K562 (cell line): ENCODE data around the gene WDR64. TPM values are rescaled to one million over a fixed set of nuclear protein-coding genes. Genes with fewer than 3 reads are reported as not detected.

ENCODE experiments used
- ATF7 ChIP-seq: fragments of 450-650 bp; IDR thresholded peaks from 2 replicates; pipeline ENCODE4 v1.7.1; 2014; ENCODE audit warnings: mild to moderate bottlenecking, moderate library complexity
- BRCA1 ChIP-seq, 2 experiments: fragments of 450-650 bp in 1 of 2; sonication (generic) in 1 of 2; formaldehyde crosslinking in 1 of 2; IDR thresholded peaks; 2 replicates each; pipeline versions ENCODE4 v1.5.0 to v1.6.1; 2017 to 2020; ENCODE audit warnings: mild to moderate bottlenecking in 1 of 2, missing genetic modification reagents in 1 of 2
- ELK1 ChIP-seq: sonication (generic); formaldehyde crosslinking; IDR thresholded peaks from 2 replicates; pipeline ENCODE4 v1.8.1; 2022; ENCODE audit warnings: missing genetic modification reagents
- FOXJ2 ChIP-seq: fragments of 200-800 bp; sonication (Bioruptor generic); IDR thresholded peaks from 2 replicates; pipeline ENCODE4 v1.6.1; 2016; ENCODE audit warnings: missing genetic modification characterization, missing compliant biosample characterization
- JUND ChIP-seq, 2 experiments: IDR thresholded peaks; 2 replicates in 1 of 2; 3 replicates in 1 of 2; pipeline ENCODE4 v1.6.1; 2011; ENCODE audit warnings: borderline replicate concordance in 2 of 2, low read depth in 2 of 2, low read length in 2 of 2, improper control_type of control experiment in 1 of 2, missing biosample characterization in 1 of 2, missing genetic modification characterization in 1 of 2, missing genetic modification reagents in 1 of 2
- LEF1 ChIP-seq: fragments of 450-650 bp; IDR thresholded peaks from 2 replicates; pipeline ENCODE4 v1.6.1; 2016; ENCODE audit warnings: mild to moderate bottlenecking
- MCM2 ChIP-seq: fragments of 450-650 bp; IDR thresholded peaks from 2 replicates; pipeline ENCODE4 v1.6.1; 2017; ENCODE audit warnings: low read depth, mild to moderate bottlenecking
- MNT ChIP-seq, 2 experiments: fragments of 450-650 bp; conservative IDR thresholded peaks; 2 replicates each; pipeline ENCODE4 v1.6.1; 2017; ENCODE audit warnings: mild to moderate bottlenecking in 2 of 2, moderate library complexity in 2 of 2
- MYC ChIP-seq, 2 experiments: fragments of 250-450 bp in 1 of 2; sonication (Bioruptor Pico) in 1 of 2; IDR thresholded peaks; 2 replicates each; pipeline versions ENCODE4 v1.5.1 to v1.6.1; 2012 to 2021; ENCODE audit warnings: low read depth in 2 of 2, borderline replicate concordance in 1 of 2, improper control_type of control experiment in 1 of 2, low read length in 1 of 2, mild to moderate bottlenecking in 1 of 2, moderate library complexity in 1 of 2
- NFIC ChIP-seq: fragments of 450-650 bp; IDR thresholded peaks from 2 replicates; pipeline ENCODE4 v1.6.1; 2017; ENCODE audit warnings: mild to moderate bottlenecking, inconsistent platforms
- NONO ChIP-seq, 2 experiments: fragments of 200-400 bp in 1 of 2; fragments of 450-650 bp in 1 of 2; formaldehyde crosslinking in 1 of 2; IDR thresholded peaks; 2 replicates each; pipeline ENCODE4 v1.6.1; 2017; ENCODE audit warnings: low read depth in 2 of 2, mild to moderate bottlenecking in 2 of 2, moderate library complexity in 2 of 2, low read length in 1 of 2
- POU5F1 ChIP-seq: fragments of 150-350 bp; IDR thresholded peaks from 2 replicates; pipeline ENCODE4 v1.6.1; 2014; ENCODE audit warnings: borderline replicate concordance, low read length, low read depth, mild to moderate bottlenecking; ENCODE audit not compliant: partially characterized antibody
- SIN3B ChIP-seq: fragments of 450-650 bp; IDR thresholded peaks from 2 replicates; pipeline ENCODE4 v1.6.1; 2017; ENCODE audit warnings: low read depth, mild to moderate bottlenecking, moderate library complexity
- SMARCE1 ChIP-seq: fragments of 450-650 bp; IDR thresholded peaks from 2 replicates; pipeline ENCODE4 v1.7.1; 2016; ENCODE audit warnings: mild to moderate bottlenecking
- TCF15 ChIP-seq: fragments of 250-450 bp; sonication (Bioruptor Pico); IDR thresholded peaks from 2 replicates; pipeline ENCODE4 v1.8.0; 2022; ENCODE audit warnings: moderate library complexity, mild to moderate bottlenecking, inconsistent platforms
- TEAD1 ChIP-seq, 2 experiments: fragments of 450-650 bp in 1 of 2; sonication (generic) in 1 of 2; formaldehyde crosslinking; IDR thresholded peaks; 2 replicates each; pipeline versions ENCODE4 v1.4.0 to v1.8.0; 2020 to 2022; ENCODE audit warnings: mild to moderate bottlenecking in 2 of 2, missing genetic modification reagents in 1 of 2
- TFAP4 ChIP-seq: sonication (generic); formaldehyde crosslinking; IDR thresholded peaks from 2 replicates; pipeline ENCODE4 v1.8.0; 2022; ENCODE audit warnings: missing genetic modification reagents, mild to moderate bottlenecking, moderate library complexity, borderline replicate concordance
- YY1 ChIP-seq, 3 experiments: IDR thresholded peaks; 2 replicates each; pipeline ENCODE4 v1.6.1; 2011; ENCODE audit warnings: low read length in 2 of 3, mild to moderate bottlenecking in 2 of 3, moderate library complexity in 2 of 3, borderline replicate concordance in 1 of 3, control low read depth in 1 of 3, low read depth in 1 of 3; ENCODE audit not compliant: insufficient read depth in 3 of 3, insufficient replicate concordance in 2 of 3, control insufficient read depth in 1 of 3, insufficient read length in 1 of 3; ENCODE audit errors: extremely low read depth in 1 of 3
- ZNF253 ChIP-seq: fragments of 250-450 bp; sonication (Bioruptor Pico); conservative IDR thresholded peaks from 2 replicates; pipeline ENCODE4 v1.6.1; 2021; ENCODE audit warnings: mild to moderate bottlenecking
- ZNF507 ChIP-seq: conservative IDR thresholded peaks from 2 replicates; pipeline ENCODE4 v1.6.1; 2017; ENCODE audit warnings: missing genetic modification characterization, missing compliant biosample characterization
- ZNF780A ChIP-seq: fragments of 250-450 bp; sonication (Bioruptor Pico); IDR thresholded peaks from 2 replicates; pipeline ENCODE4 v1.5.0; 2021; ENCODE audit warnings: mild to moderate bottlenecking
- ZSCAN29 ChIP-seq: fragments of 450-650 bp; IDR thresholded peaks from 2 replicates; pipeline ENCODE4 v1.6.1; 2017
- polyA plus RNA-seq, 8 experiments: library from polyadenylated mRNA; depleted of rRNA in 4 of 8; stranded (reverse) in 5 of 8; unstranded in 3 of 8; fragments of >200 nt; fragmentation: Nextera tagmentation in 2 of 8; fragmentation: Illumina TruSeq in 1 of 8; extraction: Ambion mirVana in 2 of 8; extraction: Trizol in 1 of 8; gene quantifications; 2 replicates each; pipeline versions ENCODE4 v1.2.1 to v1.2.3, GENCODE V29; 2011 to 2014; ENCODE audit warnings: inconsistent platforms in 1 of 8, missing spikeins in 1 of 8
- total RNA-seq, 7 experiments: library from RNA; depleted of rRNA in 6 of 7; stranded (reverse); fragments of >200 nt in 6 of 7; fragmentation: Illumina TruSeq in 2 of 7; extraction: Trizol in 2 of 7; gene quantifications; 2 replicates each; pipeline versions ENCODE4 v1.2.1 to v1.2.3, GENCODE V29; 2011 to 2021; ENCODE audit warnings: low replicate concordance in 1 of 7

WDR64 gene
- total and polyA plus RNA-seq, 9 of the 15 experiments (the other 6 are each of a cell fraction or from before 2014, with no cell fraction given) = 0.06 to 0.29 (median 0.19) TPM; not detected in 5

- TF ChIP-seq MYC (IDR thresholded peaks at IDR 0.05; ENCODE audit: low read depth, low read length) = no peak
- no peak for TF ChIP-seq MYC (CRISPR knock-in tag; IDR thresholded peaks at IDR 0.05; ENCODE audit: borderline replicate concordance, low read depth)
- TF ChIP-seq MNT (conservative IDR thresholded peaks at IDR 0.05) = peak in 1 of 2 experiments; percentile 21; a peak in 1 of 4 replicates
- no peak for TF ChIP-seq ZNF253 (CRISPR knock-in tag)
- TF ChIP-seq ZSCAN29 = no peak
- no peak for TF ChIP-seq LEF1
- TF ChIP-seq ZNF780A (CRISPR knock-in tag) = no peak
- TF ChIP-seq BRCA1 (IDR thresholded peaks at IDR 0.05) = no peak
- TF ChIP-seq BRCA1 (CRISPR knock-in tag; IDR thresholded peaks at IDR 0.05) = no peak
- no peak for TF ChIP-seq SIN3B
- TF ChIP-seq NFIC = peak; percentile 85
- TF ChIP-seq YY1 (IDR thresholded peaks at IDR 0.05; ENCODE audit: borderline replicate concordance in 1 of 3, control insufficient read depth in 1 of 3, extremely low read depth in 1 of 3, insufficient read depth in 3 of 3, insufficient read length in 1 of 3, insufficient replicate concordance in 2 of 3, low read depth in 1 of 3, low read length in 2 of 3) = no peak
- peak in 1 of 2 experiments; percentile 65; a peak in 1 of 4 replicates for TF ChIP-seq TEAD1 (CRISPR knock-in tag; IDR thresholded peaks at IDR 0.05)
- TF ChIP-seq FOXJ2 (tag) = peak; percentile 94
- TF ChIP-seq TFAP4 (CRISPR knock-in tag) = no peak
- TF ChIP-seq SMARCE1 = peak; percentile 85; the same call in 1 of the 2 replicates
- TF ChIP-seq ZNF507 (tag) = no peak
- peak in 1 of 2 experiments; percentile 46; a peak in 1 of 4 replicates for TF ChIP-seq NONO (IDR thresholded peaks at IDR 0.05; ENCODE audit: low read depth in 2 of 2, low read length in 1 of 2)
- TF ChIP-seq TCF15 (CRISPR knock-in tag) = no peak
- TF ChIP-seq ELK1 = no peak
- TF ChIP-seq MCM2 = no peak
- peak; percentile 39; the same call in 1 of the 2 replicates for TF ChIP-seq JUND (IDR thresholded peaks at IDR 0.05; ENCODE audit: borderline replicate concordance, low read depth, low read length)
- TF ChIP-seq JUND (tag; IDR thresholded peaks at IDR 0.05; ENCODE audit: borderline replicate concordance, low read depth, low read length) = peak; percentile 44; the same call in 1 of the 3 replicates
- TF ChIP-seq ATF7 = 0 out of 2 replicates have a peak, but pooled peaks have one; percentile 17
- no peak for TF ChIP-seq POU5F1
Measured at GRCh38 chr1:241610056-241610815, 41.8 kb upstream of the WDR64 start (continued).
